Panc1 (cell line): ENCODE data around the gene RRM2. TPM values are rescaled to one million over a fixed set of nuclear protein-coding genes. Genes with fewer than 3 reads are reported as not detected.
A peak's percentile ranks its signal among the peaks of the same experiment; 100 is the strongest.

ENCODE experiments used
- ATAC-seq: fragments of 200-7000 bp; cut with Tn5 transposase; 2 replicates; pipeline ENCODE4 v1.9.1; 2020; ENCODE audit warnings: mild to moderate bottlenecking, moderate library complexity
- BruUV-seq: library from RNA; stranded (reverse); fragments of 400-500 nt; replicated peaks from 2 replicates; lab custom pipeline; 2021; lab: Mats Ljungman, UMichigan
- CTCF ChIA-PET: fragments of 300-600 bp; sonication (Branson Sonifier 250); formaldehyde crosslinking; loops from one replicate; lab custom pipeline; 2022; ENCODE audit warnings: antibody characterized with exemption; lab: Charles Lee
- POLR2A ChIA-PET: fragments of 300-600 bp; sonication (Branson Sonifier 250); formaldehyde crosslinking; loops from one replicate; lab custom pipeline; 2022; ENCODE audit warnings: antibody characterized with exemption; lab: Charles Lee
- DNase-seq: peaks from one replicate; pipeline ENCODE4 v3.0.0-alpha.2; 2010; ENCODE audit warnings: low read depth, low spot score
- H3K27ac ChIP-seq: 2 replicates; pipeline ENCODE4 v1.5.1; 2011; ENCODE audit warnings: mild to moderate bottlenecking, low read length, inconsistent platforms
- H3K27me3 ChIP-seq: fragments of 200-500 bp; sonication (Bioruptor generic); 2 replicates; pipeline ENCODE4 v1.6.0; 2014; ENCODE audit warnings: low read length, inconsistent platforms; ENCODE audit not compliant: control insufficient read depth, insufficient read depth
- H3K36me3 ChIP-seq: fragments of 200-500 bp; sonication (Bioruptor generic); 2 replicates; pipeline ENCODE4 v1.5.1; 2014; ENCODE audit warnings: inconsistent platforms, mild to moderate bottlenecking, low read length, moderate library complexity; ENCODE audit not compliant: control insufficient read depth, insufficient read depth
- H3K4me1 ChIP-seq: 2 replicates; pipeline ENCODE4 v1.5.1; 2011; ENCODE audit warnings: inconsistent platforms, mild to moderate bottlenecking, low read length, moderate library complexity; ENCODE audit not compliant: control insufficient read depth, insufficient read depth
- H3K4me3 ChIP-seq, 2 experiments: 2 replicates each; pipeline ENCODE4 v1.5.1; 2011 to 2012; ENCODE audit warnings: low read depth in 2 of 2, low read length in 2 of 2, mild to moderate bottlenecking in 2 of 2, inconsistent platforms in 1 of 2, moderate library complexity in 1 of 2
- H3K9me3 ChIP-seq: fragments of 200-500 bp; sonication (Bioruptor generic); 2 replicates; pipeline ENCODE4 v1.5.1; 2014; ENCODE audit warnings: low read depth, mild to moderate bottlenecking, inconsistent platforms, low read length, moderate library complexity; ENCODE audit not compliant: control insufficient read depth, insufficient read depth
- POLR2AphosphoS5 ChIP-seq: IDR thresholded peaks from 2 replicates; pipeline ENCODE4 v1.6.1; 2012; ENCODE audit warnings: mild to moderate bottlenecking, low read depth, low read length, moderate library complexity
- SIN3A ChIP-seq: IDR thresholded peaks from 2 replicates; pipeline ENCODE4 v1.6.1; 2012; ENCODE audit warnings: low read depth, mild to moderate bottlenecking, low read length, moderate library complexity, borderline replicate concordance; ENCODE audit not compliant: insufficient read depth
- TCF7L2 ChIP-seq: IDR thresholded peaks from 2 replicates; pipeline ENCODE4 v1.6.1; 2011; ENCODE audit warnings: mild to moderate bottlenecking, low read depth, low read length, inconsistent platforms
- in situ Hi-C: cut with HindIII; loops from 2 replicates; pipeline ENCODE4 v1.10.0; 2016; ENCODE audit warnings: low sequenced_read_pairs, low pct_unique_long_range_greater_than_20kb
- intact Hi-C: fragments of 100-400 bp; cut with micrococcal nuclease; formaldehyde crosslinking; loops from one replicate; pipeline ENCODE4 v1.10.0; 2022; ENCODE audit not compliant: unreplicated experiment
- total RNA-seq: library from RNA; stranded (reverse); gene quantifications from one replicate; pipeline ENCODE4 v1.2.1, GENCODE V29; 2021; ENCODE audit not compliant: unreplicated experiment
- TF ChIP-seq, protein P1 (sequence below), 2 experiments: IDR thresholded peaks; 2 replicates each; pipeline ENCODE4 v1.6.1; 2011 to 2012; ENCODE audit warnings: low read depth in 2 of 2, control low read depth in 1 of 2, low read length in 1 of 2, mild to moderate bottlenecking in 1 of 2, moderate library complexity in 1 of 2; ENCODE audit not compliant: insufficient read depth in 1 of 2
- TF ChIP-seq, protein P2 (sequence below): fragments of 450-650 bp; IDR thresholded peaks from 2 replicates; pipeline ENCODE4 v1.5.1; 2017; ENCODE audit warnings: mild to moderate bottlenecking

The RRM2 gene
- total RNA-seq, 1 experiment from 2014 or later: 294 TPM

DNA sequence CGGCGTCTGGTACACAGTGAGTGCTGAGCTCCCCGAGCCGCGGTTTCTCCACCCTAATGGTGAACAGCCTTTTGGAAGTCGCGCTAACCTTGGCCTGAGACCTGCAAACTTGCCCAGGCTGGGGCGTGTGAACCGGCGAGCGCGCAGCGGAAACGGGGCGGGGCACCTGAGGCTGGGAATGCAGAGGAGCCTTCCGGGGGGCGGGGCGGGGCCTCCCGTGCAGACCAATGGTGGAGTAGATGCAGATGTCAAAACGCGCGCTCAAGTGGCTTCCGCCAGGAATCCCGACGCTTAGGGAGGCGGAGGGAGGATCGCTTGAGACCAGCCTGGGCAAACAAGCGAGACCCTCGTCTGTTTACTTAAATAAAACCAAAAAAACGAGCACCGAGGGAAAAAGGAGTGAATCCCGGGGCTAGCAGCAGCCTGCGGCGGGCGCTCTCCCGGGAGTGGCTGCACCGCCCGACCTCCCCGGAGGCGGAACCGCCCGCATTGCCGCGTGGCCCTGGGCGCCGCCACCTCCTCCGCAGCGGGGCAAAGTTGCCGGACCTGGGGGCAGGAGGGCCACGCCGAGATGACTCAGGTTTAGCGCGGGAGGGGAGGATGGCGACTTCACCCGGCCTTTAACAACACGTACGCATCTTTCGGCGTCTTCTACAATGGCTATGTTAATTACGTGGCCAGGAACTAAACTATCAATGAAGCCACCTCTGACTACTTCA, 2.2 kb upstream of the RRM2 start:
- TF ChIP-seq POLR2AphosphoS5 (peak; percentile 95), SIN3A (peak; percentile 82; the same call in 1 of the 2 replicates), TCF7L2 (peak; percentile 51)
- TF ChIP-seq, protein P1, sequence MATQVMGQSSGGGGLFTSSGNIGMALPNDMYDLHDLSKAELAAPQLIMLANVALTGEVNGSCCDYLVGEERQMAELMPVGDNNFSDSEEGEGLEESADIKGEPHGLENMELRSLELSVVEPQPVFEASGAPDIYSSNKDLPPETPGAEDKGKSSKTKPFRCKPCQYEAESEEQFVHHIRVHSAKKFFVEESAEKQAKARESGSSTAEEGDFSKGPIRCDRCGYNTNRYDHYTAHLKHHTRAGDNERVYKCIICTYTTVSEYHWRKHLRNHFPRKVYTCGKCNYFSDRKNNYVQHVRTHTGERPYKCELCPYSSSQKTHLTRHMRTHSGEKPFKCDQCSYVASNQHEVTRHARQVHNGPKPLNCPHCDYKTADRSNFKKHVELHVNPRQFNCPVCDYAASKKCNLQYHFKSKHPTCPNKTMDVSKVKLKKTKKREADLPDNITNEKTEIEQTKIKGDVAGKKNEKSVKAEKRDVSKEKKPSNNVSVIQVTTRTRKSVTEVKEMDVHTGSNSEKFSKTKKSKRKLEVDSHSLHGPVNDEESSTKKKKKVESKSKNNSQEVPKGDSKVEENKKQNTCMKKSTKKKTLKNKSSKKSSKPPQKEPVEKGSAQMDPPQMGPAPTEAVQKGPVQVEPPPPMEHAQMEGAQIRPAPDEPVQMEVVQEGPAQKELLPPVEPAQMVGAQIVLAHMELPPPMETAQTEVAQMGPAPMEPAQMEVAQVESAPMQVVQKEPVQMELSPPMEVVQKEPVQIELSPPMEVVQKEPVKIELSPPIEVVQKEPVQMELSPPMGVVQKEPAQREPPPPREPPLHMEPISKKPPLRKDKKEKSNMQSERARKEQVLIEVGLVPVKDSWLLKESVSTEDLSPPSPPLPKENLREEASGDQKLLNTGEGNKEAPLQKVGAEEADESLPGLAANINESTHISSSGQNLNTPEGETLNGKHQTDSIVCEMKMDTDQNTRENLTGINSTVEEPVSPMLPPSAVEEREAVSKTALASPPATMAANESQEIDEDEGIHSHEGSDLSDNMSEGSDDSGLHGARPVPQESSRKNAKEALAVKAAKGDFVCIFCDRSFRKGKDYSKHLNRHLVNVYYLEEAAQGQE (IDR thresholded peaks at IDR 0.05; ENCODE audit: insufficient read depth in 1 of 2, low read depth in 2 of 2, low read length in 1 of 2): no peak
- CTCF ChIA-PET: interaction anchor here (0.9 kb wide), 1 partner anchor 48 kb away, joined by 4 read pairs; no protein-coding TSS in a partner anchor
- Histone ChIP-seq H3K4me1 (peaks cover 30% of the 10 kb centered on the region), H3K27ac (peak overlapping the region; percentile 100), H3K4me3 (peak overlapping the region; percentile 54 to 72), H3K36me3 (peaks cover 8% of the 10 kb centered on the region), H3K27me3 (no peaks in the 10 kb centered on the region), H3K9me3 (no peaks in the 10 kb centered on the region)
- peak; percentile 78 for ATAC-seq
- no peak for DNase-seq
- in situ Hi-C loops: loop anchor here (25.0 kb wide), 1 partner anchor 317 kb away; the partner anchor contains the start of gene ODC1
- BruUV-seq: TSS peak; percentile 33
- POLR2A ChIA-PET: interaction anchor here (0.9 kb wide), 1 partner anchor 325 kb away, joined by 3 read pairs; no protein-coding TSS in a partner anchor
- intact Hi-C loops: loop anchor here (10.0 kb wide), 1 partner anchor 46 kb away; no protein-coding TSS in a partner anchor

DNA sequence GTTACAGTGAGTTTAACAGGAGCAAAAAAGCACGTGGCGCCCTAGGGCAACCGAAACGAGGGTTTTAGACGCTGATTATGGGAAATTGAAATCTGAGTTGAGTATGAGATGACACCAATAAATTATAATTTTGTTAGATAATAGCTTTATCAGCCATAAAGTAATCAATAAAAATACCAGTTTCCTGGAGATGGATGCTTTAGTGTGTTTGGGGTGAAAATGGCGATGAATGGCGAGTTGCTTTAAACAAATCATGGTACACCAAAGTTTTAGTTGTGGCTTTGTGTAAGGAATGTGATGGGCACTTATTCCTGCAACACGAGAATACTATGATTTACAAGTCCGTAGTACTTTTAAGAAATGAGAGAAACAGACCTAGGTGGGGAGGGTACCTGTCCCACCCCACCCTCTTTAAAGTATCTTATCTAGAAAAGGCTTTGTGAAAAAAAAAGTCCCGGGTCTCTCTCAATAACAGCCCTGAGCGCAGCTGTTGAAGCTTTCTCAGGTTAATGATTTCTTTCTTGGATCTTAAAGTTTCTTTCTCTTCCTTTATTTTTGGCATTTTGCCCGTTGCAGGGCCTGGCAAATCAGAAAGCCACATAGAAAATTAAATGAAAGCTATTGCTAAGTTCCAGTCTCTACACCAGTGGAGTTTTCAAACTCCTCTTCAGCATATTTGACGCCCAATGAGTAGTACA, 1.5 kb upstream of the RRM2 start:
- ATAC-seq (no peak), DNase-seq (no peak)
- TF ChIP-seq, protein P1 (IDR thresholded peaks at IDR 0.05; ENCODE audit: insufficient read depth in 1 of 2, low read depth in 2 of 2, low read length in 1 of 2): 0 out of 4 replicates have a peak, but pooled peaks of 1 of the 2 experiments have one; percentile 14
- TF ChIP-seq, protein P2, sequence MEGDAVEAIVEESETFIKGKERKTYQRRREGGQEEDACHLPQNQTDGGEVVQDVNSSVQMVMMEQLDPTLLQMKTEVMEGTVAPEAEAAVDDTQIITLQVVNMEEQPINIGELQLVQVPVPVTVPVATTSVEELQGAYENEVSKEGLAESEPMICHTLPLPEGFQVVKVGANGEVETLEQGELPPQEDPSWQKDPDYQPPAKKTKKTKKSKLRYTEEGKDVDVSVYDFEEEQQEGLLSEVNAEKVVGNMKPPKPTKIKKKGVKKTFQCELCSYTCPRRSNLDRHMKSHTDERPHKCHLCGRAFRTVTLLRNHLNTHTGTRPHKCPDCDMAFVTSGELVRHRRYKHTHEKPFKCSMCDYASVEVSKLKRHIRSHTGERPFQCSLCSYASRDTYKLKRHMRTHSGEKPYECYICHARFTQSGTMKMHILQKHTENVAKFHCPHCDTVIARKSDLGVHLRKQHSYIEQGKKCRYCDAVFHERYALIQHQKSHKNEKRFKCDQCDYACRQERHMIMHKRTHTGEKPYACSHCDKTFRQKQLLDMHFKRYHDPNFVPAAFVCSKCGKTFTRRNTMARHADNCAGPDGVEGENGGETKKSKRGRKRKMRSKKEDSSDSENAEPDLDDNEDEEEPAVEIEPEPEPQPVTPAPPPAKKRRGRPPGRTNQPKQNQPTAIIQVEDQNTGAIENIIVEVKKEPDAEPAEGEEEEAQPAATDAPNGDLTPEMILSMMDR: no peak
- intact Hi-C loops: loop anchor here (10.0 kb wide), 1 partner anchor 46 kb away; no protein-coding TSS in a partner anchor
- peaks cover 8% of the 10 kb centered on the region for H3K36me3 ChIP-seq
- ChIA-PET POLR2A (interaction anchor here (0.5 kb wide), 1 partner anchor 78 kb away, joined by 3 read pairs; no protein-coding TSS in a partner anchor), CTCF (interaction anchor here (0.6 kb wide), 1 partner anchor 46 kb away, joined by 10 read pairs; no protein-coding TSS in a partner anchor)
- TSS peak; percentile 90 for BruUV-seq
- H3K4me3 ChIP-seq: peak overlapping the region; percentile 54 to 72
- H3K27me3 ChIP-seq: no peaks in the 10 kb centered on the region
- H3K9me3 ChIP-seq: no peaks in the 10 kb centered on the region
- H3K27ac ChIP-seq: peak overlapping the region; percentile 100
- in situ Hi-C loops: loop anchor here (25.0 kb wide), 1 partner anchor 316 kb away; the partner anchor contains the start of gene ODC1
- H3K4me1 ChIP-seq: peaks cover 36% of the 10 kb centered on the region
